Nephron (organoid): ENCODE results near the gene FDXR.
"Not testable (repeated sequence)": the region's sequence is repeated elsewhere in the genome, so short reads cannot be mapped to it uniquely, and the experiment has no call there.

Source experiments
- H3K27ac Mint-ChIP-seq, 3 experiments: 2 replicates each; pipeline ENCODE4 v1.8.0; 2020; ENCODE audit warnings: mixed read lengths in 3 of 3, mild to moderate bottlenecking in 2 of 3, moderate library complexity in 1 of 3
- H3K27me3 Mint-ChIP-seq: 2 replicates; pipeline ENCODE4 v1.8.0; 2021; ENCODE audit warnings: low read depth, mild to moderate bottlenecking, moderate library complexity, mixed read lengths
- H3K36me3 Mint-ChIP-seq: 2 replicates; pipeline ENCODE4 v1.8.0; 2020; ENCODE audit warnings: low read depth, mixed read lengths
- H3K4me1 Mint-ChIP-seq: 2 replicates; pipeline ENCODE4 v1.8.0; 2020; ENCODE audit warnings: mixed read lengths
- H3K4me3 Mint-ChIP-seq, 3 experiments: 2 replicates each; pipeline ENCODE4 v1.8.0; 2020; ENCODE audit warnings: mild to moderate bottlenecking in 3 of 3, mixed read lengths in 3 of 3, moderate library complexity in 2 of 3
- H3K9me3 Mint-ChIP-seq: 2 replicates; pipeline ENCODE4 v1.8.0; 2020; ENCODE audit warnings: mixed read lengths
- TF ChIP-seq, protein P1 (sequence below), 3 experiments: fragments of 200-600 bp; sonication (generic); IDR thresholded peaks; one replicate each; pipeline ENCODE4 v1.5.0; 2021; ENCODE audit warnings: antibody characterized with exemption in 3 of 3; ENCODE audit not compliant: unreplicated experiment in 3 of 3

FDXR gene

DNA sequence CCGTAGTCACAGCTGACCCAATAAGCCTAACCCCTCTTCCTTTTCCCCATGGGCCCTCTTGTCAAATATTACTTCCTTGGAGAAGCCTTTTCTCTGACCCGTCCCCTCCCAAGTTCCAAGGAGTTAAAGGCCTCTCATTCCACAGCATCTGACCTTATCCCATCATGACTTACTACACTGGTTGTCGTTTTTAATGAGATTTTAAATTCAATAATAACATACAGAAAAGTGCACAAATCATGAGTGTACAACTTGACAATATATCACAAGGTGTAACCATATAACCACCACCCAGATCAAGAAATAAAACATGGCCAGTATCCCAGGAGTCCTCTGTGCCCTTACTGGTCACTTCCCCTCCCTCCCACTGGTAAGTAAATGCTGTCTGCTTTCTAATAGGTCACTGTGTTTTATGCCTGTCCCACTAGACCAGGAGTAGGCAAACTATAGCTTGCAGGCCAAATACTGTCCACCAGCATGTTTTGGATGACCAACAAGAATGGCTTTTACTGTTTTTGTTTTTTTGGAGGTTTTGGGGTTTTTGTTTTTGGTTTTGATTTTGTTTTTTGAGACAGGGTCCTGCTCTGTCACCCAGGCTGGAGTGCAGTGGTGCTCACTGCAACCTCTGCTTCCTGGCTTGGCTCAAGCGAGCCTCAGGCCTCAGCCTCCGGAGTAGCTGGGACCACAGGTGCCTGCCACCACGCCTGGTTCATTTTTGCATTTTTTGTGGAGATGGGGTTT lies 1.2 kb upstream of the FDXR start:
- Mint-ChIP-seq H3K36me3 (no peaks in the 10 kb centered on the region), H3K9me3 (no peaks in the 10 kb centered on the region), H3K4me3 (peak overlapping the region; percentile 90 to 94 (median 90)), H3K27me3 (peaks cover 16% of the 10 kb centered on the region), H3K27ac (peak overlapping the region; percentile 58 to 87 (median 73)), H3K4me1 (peaks cover 21% of the 10 kb centered on the region)
- TF ChIP-seq, protein P1, sequence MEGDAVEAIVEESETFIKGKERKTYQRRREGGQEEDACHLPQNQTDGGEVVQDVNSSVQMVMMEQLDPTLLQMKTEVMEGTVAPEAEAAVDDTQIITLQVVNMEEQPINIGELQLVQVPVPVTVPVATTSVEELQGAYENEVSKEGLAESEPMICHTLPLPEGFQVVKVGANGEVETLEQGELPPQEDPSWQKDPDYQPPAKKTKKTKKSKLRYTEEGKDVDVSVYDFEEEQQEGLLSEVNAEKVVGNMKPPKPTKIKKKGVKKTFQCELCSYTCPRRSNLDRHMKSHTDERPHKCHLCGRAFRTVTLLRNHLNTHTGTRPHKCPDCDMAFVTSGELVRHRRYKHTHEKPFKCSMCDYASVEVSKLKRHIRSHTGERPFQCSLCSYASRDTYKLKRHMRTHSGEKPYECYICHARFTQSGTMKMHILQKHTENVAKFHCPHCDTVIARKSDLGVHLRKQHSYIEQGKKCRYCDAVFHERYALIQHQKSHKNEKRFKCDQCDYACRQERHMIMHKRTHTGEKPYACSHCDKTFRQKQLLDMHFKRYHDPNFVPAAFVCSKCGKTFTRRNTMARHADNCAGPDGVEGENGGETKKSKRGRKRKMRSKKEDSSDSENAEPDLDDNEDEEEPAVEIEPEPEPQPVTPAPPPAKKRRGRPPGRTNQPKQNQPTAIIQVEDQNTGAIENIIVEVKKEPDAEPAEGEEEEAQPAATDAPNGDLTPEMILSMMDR (IDR thresholded peaks at IDR 0.05; ENCODE audit: unreplicated experiment in 3 of 3) = no peak

DNA sequence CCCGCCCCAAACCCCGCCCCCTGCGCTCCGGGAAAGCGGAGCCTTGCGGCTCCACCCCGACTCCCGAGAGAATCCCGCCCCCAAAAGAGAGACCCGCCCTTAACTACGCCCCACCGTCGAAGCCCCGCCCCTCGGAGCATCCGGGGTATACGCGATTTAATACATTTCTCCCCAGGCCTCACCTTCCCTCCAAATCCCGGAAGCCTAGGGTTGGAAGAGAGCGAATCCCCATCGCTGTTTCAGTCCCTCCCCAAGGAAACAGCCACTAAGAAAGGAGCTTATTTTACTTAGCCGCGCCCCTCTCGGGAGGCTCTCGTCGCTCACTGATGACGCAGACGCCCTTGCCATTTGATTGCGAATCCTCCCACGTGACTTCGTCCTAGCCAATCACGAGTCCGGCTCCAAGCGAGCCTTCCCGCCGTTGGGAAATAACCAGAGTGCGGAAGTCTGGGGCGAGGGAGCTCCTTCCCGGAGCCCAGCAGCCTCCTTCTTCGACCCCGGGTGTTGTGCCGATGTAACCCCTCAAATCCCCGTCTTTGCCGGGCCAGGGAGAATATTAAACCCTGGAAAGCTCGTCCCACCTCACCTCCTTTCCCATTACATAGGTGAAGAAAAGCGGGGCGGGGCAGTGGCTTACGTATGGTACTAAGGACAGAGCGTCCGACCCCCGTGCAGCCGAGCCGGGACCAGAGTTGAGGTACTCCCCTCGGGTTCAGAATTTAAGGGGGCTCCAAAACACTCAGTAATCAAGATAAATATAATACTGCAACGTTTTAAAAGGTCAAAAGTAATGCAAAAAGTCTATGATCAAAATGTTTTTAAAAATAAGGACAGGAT lies 461 bp upstream of the FDXR start:
- no peaks in the 10 kb centered on the region for H3K36me3 Mint-ChIP-seq
- peaks cover 21% of the 10 kb centered on the region for H3K4me1 Mint-ChIP-seq
- peak overlapping the region; percentile 90 to 94 (median 90) for H3K4me3 Mint-ChIP-seq
- peak overlapping the region; percentile 58 to 87 (median 73) for H3K27ac Mint-ChIP-seq
- H3K27me3 Mint-ChIP-seq = peaks cover 16% of the 10 kb centered on the region
- H3K9me3 Mint-ChIP-seq = no peaks in the 10 kb centered on the region
- TF ChIP-seq, protein P1 (IDR thresholded peaks at IDR 0.05; ENCODE audit: unreplicated experiment in 3 of 3) = no peak

DNA sequence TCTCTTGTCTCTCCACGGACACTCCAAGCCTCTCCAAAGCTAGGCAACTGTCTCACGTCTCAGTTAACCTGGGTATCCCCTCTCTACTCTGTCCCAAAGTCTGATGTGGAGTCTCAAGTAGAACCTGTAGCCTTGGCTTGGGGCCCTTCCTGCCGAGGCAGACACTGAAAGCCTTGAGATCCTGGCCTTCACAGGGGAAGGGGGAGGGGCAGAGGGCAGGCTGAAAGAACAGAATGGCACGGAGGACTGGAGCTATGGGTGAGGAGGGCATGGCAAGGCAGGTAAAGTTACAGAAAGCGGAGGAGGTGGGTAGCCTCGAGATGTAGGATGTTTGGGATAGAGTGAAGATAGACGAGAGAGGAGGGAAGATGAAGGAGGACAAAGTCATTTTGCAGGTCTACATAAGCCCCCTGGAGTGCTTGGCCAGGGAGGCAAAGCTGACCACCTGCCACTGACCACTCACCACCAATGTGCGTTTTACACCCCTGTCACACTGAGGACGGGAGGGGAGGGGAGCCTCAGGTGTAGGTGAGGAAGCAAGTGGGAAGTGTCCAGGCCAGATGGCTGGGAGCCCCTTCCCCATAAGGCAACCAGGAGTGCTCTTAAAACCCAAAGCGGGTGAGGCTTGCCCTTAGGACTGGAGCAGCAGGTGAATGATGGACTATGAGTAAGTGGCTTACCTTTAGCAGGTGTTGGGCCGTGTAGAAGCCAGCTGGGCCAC lies 1.3 kb downstream of the FDXR start:
- peaks cover 21% of the 10 kb centered on the region for H3K4me1 Mint-ChIP-seq
- H3K9me3 Mint-ChIP-seq = no peaks in the 10 kb centered on the region
- peak overlapping the region in 1 of 3 experiments; percentile 67 for H3K27ac Mint-ChIP-seq
- no peaks in the 10 kb centered on the region for H3K36me3 Mint-ChIP-seq
- H3K4me3 Mint-ChIP-seq = peak overlapping the region; percentile 86 to 94 (median 90)
- H3K27me3 Mint-ChIP-seq = peaks cover 7% of the 10 kb centered on the region
- TF ChIP-seq, protein P1 (IDR thresholded peaks at IDR 0.05; ENCODE audit: unreplicated experiment in 3 of 3) = no peak

DNA sequence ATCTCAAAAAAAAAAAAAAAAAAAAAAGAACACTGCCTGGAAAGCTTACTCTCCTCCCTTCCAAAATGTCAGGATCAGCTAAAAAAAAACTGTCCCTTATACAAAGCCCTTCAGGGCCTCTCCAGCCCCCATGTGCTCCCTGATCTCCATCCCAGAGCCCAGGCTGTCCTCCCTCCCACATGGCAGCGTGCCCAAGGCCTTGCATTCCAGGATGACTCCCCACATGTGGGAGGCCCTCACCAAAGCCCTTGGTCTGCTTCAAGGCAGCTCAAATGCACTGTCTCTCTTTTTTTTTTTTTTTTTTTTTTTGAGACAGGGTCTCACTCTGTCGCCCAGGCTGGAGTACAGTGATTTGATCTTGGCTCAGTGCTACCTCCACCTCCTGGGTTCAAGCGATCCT lies 2.3 kb downstream of the FDXR start:
- TF ChIP-seq, protein P1 (IDR thresholded peaks at IDR 0.05; ENCODE audit: unreplicated experiment in 3 of 3) = no peak
- no peaks in the 10 kb centered on the region for H3K36me3 Mint-ChIP-seq
- H3K27ac Mint-ChIP-seq = peak overlapping the region in 2 of 3 experiments; percentile 35 to 76
- H3K4me1 Mint-ChIP-seq = peaks cover 21% of the 10 kb centered on the region
- H3K9me3 Mint-ChIP-seq = no peaks in the 10 kb centered on the region
- H3K27me3 Mint-ChIP-seq = no peaks in the 10 kb centered on the region
- peak overlapping the region in 2 of 3 experiments; percentile 32 to 65 for H3K4me3 Mint-ChIP-seq

DNA sequence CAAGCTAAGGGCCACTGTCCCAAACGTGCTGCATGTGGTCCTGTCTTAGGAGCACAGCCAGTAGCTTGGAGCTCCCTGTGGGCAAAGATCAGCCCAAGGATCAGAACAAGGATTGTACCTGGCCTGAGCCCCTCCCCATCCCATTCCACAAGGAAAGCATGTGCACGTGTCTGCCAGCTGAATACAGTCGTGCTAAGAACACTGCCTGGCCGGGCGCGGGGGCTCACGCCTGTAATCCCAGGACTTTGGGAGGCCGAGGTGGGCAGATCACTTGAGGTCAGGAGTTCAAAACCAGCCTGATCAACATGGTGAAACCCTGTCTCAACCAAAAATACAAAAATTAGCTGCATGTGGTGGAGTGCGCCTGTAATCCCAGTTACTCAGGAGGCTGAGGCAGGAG lies 2.8 kb downstream of the FDXR start:
- not testable (repeated sequence) for H3K36me3 Mint-ChIP-seq, H3K9me3 Mint-ChIP-seq, H3K27me3 Mint-ChIP-seq, H3K4me3 Mint-ChIP-seq, H3K27ac Mint-ChIP-seq
- H3K4me1 Mint-ChIP-seq = peaks cover 23% of the 10 kb centered on the region

DNA sequence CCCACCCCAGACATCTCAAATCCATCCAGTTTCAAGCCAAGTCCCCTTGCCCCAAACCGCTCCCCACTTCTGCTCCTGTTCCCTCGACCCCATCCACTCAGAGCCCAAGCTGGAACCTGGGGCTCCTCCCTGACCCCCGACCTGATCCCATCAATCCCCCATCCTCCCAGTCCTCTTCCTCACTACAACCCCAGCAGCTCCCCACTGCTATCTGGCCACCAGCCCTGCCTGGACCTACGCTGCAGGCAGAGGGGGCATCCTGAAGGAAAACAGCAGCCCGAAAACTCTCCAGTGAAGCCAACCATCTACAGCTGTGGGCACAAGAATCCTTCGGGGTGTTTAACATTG lies 3.9 kb downstream of the FDXR start:
- Mint-ChIP-seq H3K27me3 (peaks cover 4% of the 10 kb centered on the region), H3K4me1 (peaks cover 24% of the 10 kb centered on the region), H3K36me3 (no peaks in the 10 kb centered on the region), H3K9me3 (no peaks in the 10 kb centered on the region), H3K4me3 (no peak overlapping the region), H3K27ac (no peak overlapping the region)
- TF ChIP-seq, protein P1 (IDR thresholded peaks at IDR 0.05; ENCODE audit: unreplicated experiment in 3 of 3) = no peak
